ENCODE results near the gene IRF4. TPM values are rescaled to one million over a fixed set of nuclear protein-coding genes. Genes with fewer than 3 reads are reported as not detected.

The IRF4 gene
- total RNA-seq, 2 experiments from 2014 or later: 189 to 291 TPM

- Histone ChIP-seq H3K9me2 (ENCODE audit: insufficient read depth, low read length) (no peaks in the 10 kb centered on the region), H3K27ac (ENCODE audit: low read depth, low read length, poor library complexity, severe bottlenecking) (no peak overlapping the region), H3K79me2 (ENCODE audit: insufficient read depth, low read depth, low read length) (no peaks in the 10 kb centered on the region), H3K9me3 (ENCODE audit: low read length) (no peaks in the 10 kb centered on the region), H2AFZ (ENCODE audit: low read length) (no peak overlapping the region), H3K4me2 (ENCODE audit: low read length) (no peak overlapping the region), H3K4me1 (ENCODE audit: insufficient read depth, low read length, poor library complexity, severe bottlenecking) (peaks cover 44% of the 10 kb centered on the region), H3K4me3 (ENCODE audit: low read depth, low read length, poor library complexity, severe bottlenecking) (no peak overlapping the region), H4K20me1 (ENCODE audit: insufficient read depth, low read length) (no peaks in the 10 kb centered on the region), H3K36me3 (ENCODE audit: insufficient read depth, low read length) (peaks cover 56% of the 10 kb centered on the region; the same call in 1 of the 2 replicates)
- ChIA-PET CTCF (ENCODE audit: unreplicated experiment) (no interaction called here), POLR2A (interaction anchor here (1.1 to 2.0 kb wide), 5 partner anchors 10 to 16 kb away, joined by 3 to 12 read pairs (median 4); no protein-coding TSS in a partner anchor)
- BruUV-seq (replicated peaks): no TSS peak
- no peak for TF ChIP-seq EZH2phosphoT487 (IDR thresholded peaks at IDR 0.05; ENCODE audit: borderline replicate concordance, low read depth, low read length)
- TF ChIP-seq, protein P1, sequence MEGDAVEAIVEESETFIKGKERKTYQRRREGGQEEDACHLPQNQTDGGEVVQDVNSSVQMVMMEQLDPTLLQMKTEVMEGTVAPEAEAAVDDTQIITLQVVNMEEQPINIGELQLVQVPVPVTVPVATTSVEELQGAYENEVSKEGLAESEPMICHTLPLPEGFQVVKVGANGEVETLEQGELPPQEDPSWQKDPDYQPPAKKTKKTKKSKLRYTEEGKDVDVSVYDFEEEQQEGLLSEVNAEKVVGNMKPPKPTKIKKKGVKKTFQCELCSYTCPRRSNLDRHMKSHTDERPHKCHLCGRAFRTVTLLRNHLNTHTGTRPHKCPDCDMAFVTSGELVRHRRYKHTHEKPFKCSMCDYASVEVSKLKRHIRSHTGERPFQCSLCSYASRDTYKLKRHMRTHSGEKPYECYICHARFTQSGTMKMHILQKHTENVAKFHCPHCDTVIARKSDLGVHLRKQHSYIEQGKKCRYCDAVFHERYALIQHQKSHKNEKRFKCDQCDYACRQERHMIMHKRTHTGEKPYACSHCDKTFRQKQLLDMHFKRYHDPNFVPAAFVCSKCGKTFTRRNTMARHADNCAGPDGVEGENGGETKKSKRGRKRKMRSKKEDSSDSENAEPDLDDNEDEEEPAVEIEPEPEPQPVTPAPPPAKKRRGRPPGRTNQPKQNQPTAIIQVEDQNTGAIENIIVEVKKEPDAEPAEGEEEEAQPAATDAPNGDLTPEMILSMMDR (conservative IDR thresholded peaks at IDR 0.05; ENCODE audit: low read length): no peak
- DNase-seq (ENCODE audit: low spot score): no peak
- intact Hi-C loops (cut with micrococcal nuclease; ENCODE audit: unreplicated experiment): no loop called here
Observed at GRCh38 chr6:343960-344815, 47.4 kb upstream of the IRF4 start.

DNA sequence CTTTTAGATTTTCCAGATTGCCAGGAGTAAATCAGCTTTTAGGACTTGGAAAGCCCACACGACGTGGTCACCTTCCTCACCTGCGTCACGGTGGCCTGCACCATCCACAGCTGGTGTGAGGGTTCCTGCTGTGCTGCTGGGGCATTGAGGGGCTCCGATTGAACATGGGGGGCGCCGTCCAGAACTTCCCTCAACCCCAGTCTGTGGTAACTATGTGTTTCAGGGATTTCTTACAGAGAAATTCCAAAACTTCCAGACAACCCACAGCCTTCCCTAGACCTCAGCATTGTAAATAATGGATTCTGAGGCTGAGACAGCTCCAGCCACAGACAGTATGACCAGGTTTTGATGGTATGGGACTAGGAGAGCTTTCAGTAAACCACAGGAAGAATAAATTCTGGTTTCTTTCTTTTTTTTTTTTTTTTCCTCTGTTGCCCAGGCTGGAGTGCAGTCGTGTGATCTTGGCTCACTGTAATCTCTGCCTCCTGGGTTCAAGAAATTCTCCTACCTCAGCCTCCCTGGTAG is 46.7 kb upstream of the IRF4 start:
- ChIA-PET CTCF (ENCODE audit: unreplicated experiment) (no interaction called here), POLR2A (interaction anchor here (0.7 to 2.3 kb wide), 7 partner anchors 10 to 38 kb away, joined by 3 to 12 read pairs (median 7); no protein-coding TSS in a partner anchor)
- H3K9me3 ChIP-seq (ENCODE audit: low read length): no peaks in the 10 kb centered on the region
- TF ChIP-seq EZH2phosphoT487 (IDR thresholded peaks at IDR 0.05; ENCODE audit: borderline replicate concordance, low read depth, low read length): no peak
- TF ChIP-seq, protein P1 (conservative IDR thresholded peaks at IDR 0.05; ENCODE audit: low read length): 0 out of 2 replicates have a peak, but pooled peaks have one; percentile 9
- H3K79me2 ChIP-seq (ENCODE audit: insufficient read depth, low read depth, low read length): no peaks in the 10 kb centered on the region
- H3K9me2 ChIP-seq (ENCODE audit: insufficient read depth, low read length): no peaks in the 10 kb centered on the region
- BruUV-seq (replicated peaks): no TSS peak
- H3K4me2 ChIP-seq (ENCODE audit: low read length): no peak overlapping the region
- no peaks in the 10 kb centered on the region for H4K20me1 ChIP-seq (ENCODE audit: insufficient read depth, low read length)
- H2AFZ ChIP-seq (ENCODE audit: low read length): no peak overlapping the region
- DNase-seq (ENCODE audit: low spot score): no peak
- intact Hi-C loops (cut with micrococcal nuclease; ENCODE audit: unreplicated experiment): no loop called here
- peaks cover 44% of the 10 kb centered on the region for H3K4me1 ChIP-seq (ENCODE audit: insufficient read depth, low read length, poor library complexity, severe bottlenecking)
- H3K4me3 ChIP-seq (ENCODE audit: low read depth, low read length, poor library complexity, severe bottlenecking): no peak overlapping the region
- H3K36me3 ChIP-seq (ENCODE audit: insufficient read depth, low read length): peaks cover 57% of the 10 kb centered on the region; the same call in 1 of the 2 replicates
- no peak overlapping the region for H3K27ac ChIP-seq (ENCODE audit: low read depth, low read length, poor library complexity, severe bottlenecking)

All from OCI-LY7 (cell line).